Pancreas (tissue), 10 donors: ENCODE results near the gene MYH6. TPM values are rescaled to one million over a fixed set of nuclear protein-coding genes. Genes with fewer than 3 reads are reported as not detected.
A peak's percentile ranks its signal among the peaks of the same experiment; 100 is the strongest.

Source experiments
- ATAC-seq, 4 donors: fragments of 200-7000 bp; cut with Tn5 transposase; one replicate each; pipeline versions ENCODE4 v1.8.0 to v1.9.1; 2020; ENCODE audit warnings: mild to moderate bottlenecking in 4 of 4, moderate library complexity in 4 of 4
- DNase-seq, 6 donors: peaks; one replicate each; pipeline ENCODE4 v3.0.0-alpha.2; 2020
- FAIRE-seq: peaks from 2 replicates; lab custom pipeline; 2012; peaks lifted over from hg19 to GRCh38; lab: Jason Lieb, UNC
- H3K27ac ChIP-seq, 4 donors: fragments of 200-600 bp; sonication (generic); 1 replicate in 3 of 4; 2 replicates in 1 of 4; pipeline versions ENCODE4 v1.5.0 to v1.8.0; 2020
- H3K27me3 ChIP-seq, 4 donors: fragments of 200-600 bp; one replicate each; pipeline ENCODE4 v1.8.0; 2021
- H3K36me3 ChIP-seq, 3 donors: fragments of 200-600 bp; sonication (generic) in 1 of 3; one replicate each; pipeline versions ENCODE4 v1.5.0 to v1.8.0; 2020 to 2021
- H3K4me1 ChIP-seq, 3 donors: fragments of 200-600 bp; one replicate each; pipeline ENCODE4 v1.8.0; 2021
- H3K4me3 ChIP-seq, 4 donors: fragments of 200-600 bp; sonication (generic) in 2 of 4; one replicate each; pipeline versions ENCODE4 v1.5.0 to v1.8.0; 2020 to 2021
- H3K9me3 ChIP-seq, 4 donors: fragments of 200-600 bp; one replicate each; pipeline ENCODE4 v1.8.0; 2021
- whole genome bisulfite sequencing, 2 donors: extraction: QIAGEN DNeasy Blood & Tissue Kit; methylation state at CpG; one replicate each; pipeline ENCODE4 v1.1.7; 2013; 5-methylcytosine and 5-hydroxymethylcytosine counted together
- intact Hi-C, 3 donors: fragments of 100-400 bp; cut with DNase I; formaldehyde crosslinking; loops; one replicate each; pipeline versions ENCODE4 v1.11.1 to v1.14.2; 2022
- polyA plus RNA-seq, 2 donors: library from polyadenylated mRNA; stranded (reverse); fragments of 200-250 nt; gene quantifications; one replicate each; pipeline ENCODE4 v1.2.3, GENCODE V29; 2013
- total RNA-seq, 6 donors: library from RNA; stranded (reverse); fragmentation: NEBNext Ultra II Directional in 4 of 6; extraction: Animal tissue kit (Norgen Biotek cat#: 25700) in 4 of 6; gene quantifications; one replicate each; pipeline versions ENCODE4 v1.2.1 to v1.2.4, GENCODE V29; 2021 to 2023
- TF ChIP-seq, protein P1 (sequence below), 4 donors: fragments of 200-600 bp; sonication (generic) in 3 of 4; IDR thresholded peaks; one replicate each; pipeline versions ENCODE4 v1.5.0 to v1.8.0; 2021; ENCODE audit warnings: antibody characterized with exemption in 4 of 4
- donor health status: healthy with polysubstance abuse.
- donor health status: DM: no; HTN: no; CAD: no; lungs with moderate emphysema.
- donor health status: DM: no; HTN: no; CAD: no.
- donor health status: control.
- donor health status: control.
- donor health status: Bipolar disorder and iron deficiency.
- donor health status: DM: yes; HTN: yes; CAD: no.
- donor health status: DM: no; HTN: no; CAD: no.
- donor health status: DM: no; HTN: no; CAD: no.
- donor health status: DM: yes; HTN: yes; CAD: no.

MYH6 gene
- total and polyA plus RNA-seq, 8 donors, result 0.03 to 0.72 (median 0.11) TPM; not detected in 2

DNA sequence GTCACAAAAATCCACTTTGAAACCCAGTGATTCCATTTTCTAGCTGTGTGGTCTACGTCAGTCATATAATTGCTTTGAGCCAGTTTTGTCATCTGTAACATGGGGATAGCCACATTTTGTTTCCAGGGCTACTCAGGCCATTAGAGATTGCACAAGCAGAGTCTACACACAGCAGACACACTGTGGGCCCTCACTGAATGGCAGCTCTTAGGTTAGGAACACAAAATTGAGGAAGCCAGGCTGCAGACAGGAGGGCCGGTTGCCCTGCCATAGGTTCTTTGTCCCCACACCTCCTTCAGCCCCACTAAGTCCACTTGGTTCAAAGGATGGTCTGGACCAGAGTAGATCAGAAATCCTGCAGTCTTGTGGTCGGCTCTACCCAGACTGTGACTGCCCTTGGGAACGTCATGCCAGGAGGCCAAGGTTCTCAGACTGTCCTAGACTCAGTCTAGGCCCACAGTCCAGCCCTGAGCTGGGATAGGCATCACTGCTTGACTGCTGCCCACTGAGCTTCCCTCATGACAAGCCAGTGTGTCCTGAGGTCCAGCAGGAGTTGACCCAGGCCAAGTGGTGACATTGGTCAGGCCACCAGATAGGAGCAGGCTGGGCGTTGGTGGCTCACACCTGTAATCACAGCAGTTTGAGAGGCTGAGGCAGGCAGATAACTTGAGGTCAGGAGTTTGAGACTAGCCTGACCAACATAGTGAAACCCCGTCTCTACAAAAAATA is 31.2 kb upstream of the MYH6 start:
- no peaks in the 10 kb centered on the region for H3K36me3 ChIP-seq
- no peak for FAIRE-seq
- TF ChIP-seq, protein P1, sequence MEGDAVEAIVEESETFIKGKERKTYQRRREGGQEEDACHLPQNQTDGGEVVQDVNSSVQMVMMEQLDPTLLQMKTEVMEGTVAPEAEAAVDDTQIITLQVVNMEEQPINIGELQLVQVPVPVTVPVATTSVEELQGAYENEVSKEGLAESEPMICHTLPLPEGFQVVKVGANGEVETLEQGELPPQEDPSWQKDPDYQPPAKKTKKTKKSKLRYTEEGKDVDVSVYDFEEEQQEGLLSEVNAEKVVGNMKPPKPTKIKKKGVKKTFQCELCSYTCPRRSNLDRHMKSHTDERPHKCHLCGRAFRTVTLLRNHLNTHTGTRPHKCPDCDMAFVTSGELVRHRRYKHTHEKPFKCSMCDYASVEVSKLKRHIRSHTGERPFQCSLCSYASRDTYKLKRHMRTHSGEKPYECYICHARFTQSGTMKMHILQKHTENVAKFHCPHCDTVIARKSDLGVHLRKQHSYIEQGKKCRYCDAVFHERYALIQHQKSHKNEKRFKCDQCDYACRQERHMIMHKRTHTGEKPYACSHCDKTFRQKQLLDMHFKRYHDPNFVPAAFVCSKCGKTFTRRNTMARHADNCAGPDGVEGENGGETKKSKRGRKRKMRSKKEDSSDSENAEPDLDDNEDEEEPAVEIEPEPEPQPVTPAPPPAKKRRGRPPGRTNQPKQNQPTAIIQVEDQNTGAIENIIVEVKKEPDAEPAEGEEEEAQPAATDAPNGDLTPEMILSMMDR (IDR thresholded peaks at IDR 0.05), result no peak
- no peaks in the 10 kb centered on the region for H3K9me3 ChIP-seq
- H3K27me3 ChIP-seq, result no peaks in the 10 kb centered on the region
- peak in 2 of 6 donors; percentile 1 to 20 for DNase-seq
- H3K4me1 ChIP-seq, result no peaks in the 10 kb centered on the region
- no peak overlapping the region for H3K4me3 ChIP-seq
- WGBS, 2 donors, result 70 to 77% methylated on average over 6 of the region's 6 CpGs
- no peak overlapping the region for H3K27ac ChIP-seq
- intact Hi-C loops, result no loop called here
- ATAC-seq, result no peak

DNA sequence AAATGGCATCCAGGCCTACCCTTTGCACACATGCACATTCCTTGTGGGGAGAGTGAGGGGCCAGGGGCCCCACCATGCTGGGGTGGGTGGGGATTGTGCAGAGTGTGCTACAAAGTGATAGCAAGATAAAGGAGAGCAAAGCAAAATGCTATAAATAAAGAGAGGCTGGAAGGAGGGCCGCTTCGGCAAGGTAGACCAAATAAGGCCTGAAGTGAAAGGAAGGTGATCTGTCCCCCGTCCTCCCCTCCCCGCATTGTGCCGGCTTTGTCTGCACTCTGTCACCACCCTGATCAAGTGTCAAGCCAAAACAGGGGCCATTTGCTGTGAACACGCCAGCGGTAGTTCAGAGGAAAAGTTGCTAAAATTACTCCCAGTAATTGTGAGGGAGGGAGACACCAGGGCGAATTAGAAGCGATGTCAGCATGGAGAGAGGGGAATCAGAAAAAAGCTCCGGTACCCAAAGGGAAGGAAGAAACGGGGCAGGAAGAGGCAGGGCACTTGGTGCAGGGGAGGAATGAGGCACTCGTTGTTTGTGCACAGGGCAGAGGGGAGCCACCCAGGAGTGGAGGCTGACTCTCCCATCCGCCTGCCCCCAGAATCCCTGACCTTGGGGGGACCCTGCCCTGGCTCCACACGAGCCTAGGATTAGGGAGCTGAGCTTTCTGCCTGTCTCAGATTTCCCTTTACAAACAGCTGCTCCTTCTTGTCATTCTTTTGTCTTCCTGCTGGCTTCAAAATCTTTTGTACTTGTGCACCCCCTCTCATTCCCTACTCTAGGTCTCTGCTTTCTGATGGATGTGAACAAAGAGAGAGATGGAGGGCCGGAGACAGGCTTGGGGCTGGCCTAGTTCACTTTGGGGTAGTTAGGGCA is 30.3 kb upstream of the MYH6 start:
- Histone ChIP-seq H3K9me3 (no peaks in the 10 kb centered on the region), H3K27ac (no peak overlapping the region), H3K4me3 (no peak overlapping the region), H3K27me3 (no peaks in the 10 kb centered on the region), H3K36me3 (no peaks in the 10 kb centered on the region), H3K4me1 (no peaks in the 10 kb centered on the region)
- WGBS, 2 donors, result 68 to 69% methylated on average over 15 of the region's 15 CpGs
- TF ChIP-seq, protein P1 (IDR thresholded peaks at IDR 0.05), result no peak
- DNase-seq (peak in 2 of 6 donors; percentile 2 to 30), ATAC-seq (no peak), FAIRE-seq (no peak)
- intact Hi-C loops, result no loop called here

DNA sequence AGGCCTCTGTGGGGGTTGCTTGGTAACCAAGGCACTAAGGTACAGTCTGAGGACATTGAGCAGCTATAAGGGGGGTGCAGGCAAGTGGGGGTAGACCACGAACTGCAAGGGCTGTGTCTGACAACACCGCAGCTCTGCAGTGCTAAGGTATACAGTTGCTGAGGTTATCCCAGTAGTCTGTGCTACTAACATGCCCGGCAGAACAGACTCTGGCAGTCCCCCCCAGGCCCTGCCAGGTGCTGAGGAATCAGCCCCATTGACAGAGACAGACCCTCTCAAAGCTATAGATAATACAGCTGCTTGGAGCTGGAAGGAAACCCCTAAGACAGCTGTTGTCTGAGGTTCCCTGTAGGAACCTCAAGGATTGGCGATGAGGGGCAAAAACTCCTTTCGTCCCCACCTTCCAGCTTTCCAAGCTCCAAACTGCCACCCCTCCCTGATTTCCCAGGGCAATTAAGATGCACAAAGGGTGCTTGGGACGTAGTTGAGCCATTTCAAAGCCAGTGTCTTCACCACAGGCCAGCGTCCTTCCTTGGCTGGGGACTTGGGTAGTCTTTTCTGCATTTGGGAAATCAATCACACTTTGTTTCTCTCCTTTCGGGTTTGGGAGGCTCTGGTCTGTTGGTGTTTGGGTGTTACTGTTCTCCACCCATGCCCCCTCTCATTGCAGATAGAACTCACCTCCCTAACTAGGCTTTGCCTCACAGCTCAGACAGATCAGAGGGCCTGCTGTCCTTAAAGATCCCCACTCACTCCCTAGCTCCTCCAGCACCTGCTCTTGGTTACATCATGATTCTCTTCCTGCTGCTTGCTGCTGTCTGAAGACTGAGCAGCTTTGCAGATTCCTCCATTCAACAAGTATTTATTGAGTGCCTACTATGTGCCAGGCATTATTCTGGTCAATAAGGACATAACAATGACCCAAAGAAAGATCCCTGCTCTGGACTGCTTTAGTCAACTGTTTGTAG is 29.3 kb upstream of the MYH6 start:
- peak in 2 of 4 donors; percentile 18 to 20 for ATAC-seq

More for the DNA sequence above, 29.3 kb upstream of the MYH6 start:
- intact Hi-C loops, result no loop called here
- 70 to 74% methylated on average over 7 to 8 of the region's 8 CpGs for WGBS, 2 donors
- Histone ChIP-seq H3K4me1 (no peaks in the 10 kb centered on the region), H3K27me3 (no peaks in the 10 kb centered on the region), H3K27ac (no peak overlapping the region), H3K4me3 (no peak overlapping the region), H3K36me3 (no peaks in the 10 kb centered on the region), H3K9me3 (no peaks in the 10 kb centered on the region)
- DNase-seq (peak in 2 of 6 donors; percentile 3 to 26), FAIRE-seq (no peak)
- TF ChIP-seq, protein P1 (IDR thresholded peaks at IDR 0.05), result no peak
